Fibroblast of lung (primary cell): ENCODE measurements around the gene ERBB3.

ENCODE experiments used
- EZH2 ChIP-seq: IDR thresholded peaks from 2 replicates; pipeline ENCODE4 v1.5.1; 2012; ENCODE audit warnings: low read length, control low read depth, mild to moderate bottlenecking; ENCODE audit errors: missing control alignments
- TF ChIP-seq, protein P1 (sequence below), 2 donors: IDR thresholded peaks in 1 of 2; conservative IDR thresholded peaks in 1 of 2; 1 replicate in 1 of 2; 2 replicates in 1 of 2; pipeline ENCODE4 v1.5.1; 2011 to 2012; ENCODE audit warnings: low read length in 2 of 2, control low read depth in 1 of 2, inconsistent platforms in 1 of 2, low read depth in 1 of 2, mild to moderate bottlenecking in 1 of 2

DNA sequence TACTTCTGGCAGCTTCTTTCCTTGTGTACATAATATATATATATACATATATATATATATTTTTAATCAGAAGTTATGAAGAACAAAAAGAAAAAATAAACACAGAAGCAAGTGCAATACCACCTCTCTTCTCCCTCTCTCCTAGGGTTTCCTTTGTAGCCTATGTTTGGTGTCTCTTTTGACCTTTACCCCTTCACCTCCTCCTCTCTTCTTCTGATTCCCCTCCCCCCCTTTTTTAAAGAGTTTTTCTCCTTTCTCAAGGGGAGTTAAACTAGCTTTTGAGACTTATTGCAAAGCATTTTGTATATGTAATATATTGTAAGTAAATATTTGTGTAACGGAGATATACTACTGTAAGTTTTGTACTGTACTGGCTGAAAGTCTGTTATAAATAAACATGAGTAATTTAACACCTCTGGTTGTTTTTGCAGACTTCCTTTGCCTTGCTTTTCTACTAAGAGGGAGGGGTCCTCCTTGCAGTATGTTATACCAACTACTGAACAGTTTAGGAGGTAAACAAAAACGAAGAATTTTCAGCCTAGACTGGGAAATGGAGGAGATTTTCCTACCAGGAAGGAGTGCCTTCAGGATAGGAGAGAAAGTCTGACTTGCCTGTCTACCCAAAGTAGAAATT is 41.8 kb upstream of the ERBB3 start:
- TF ChIP-seq, protein P1, sequence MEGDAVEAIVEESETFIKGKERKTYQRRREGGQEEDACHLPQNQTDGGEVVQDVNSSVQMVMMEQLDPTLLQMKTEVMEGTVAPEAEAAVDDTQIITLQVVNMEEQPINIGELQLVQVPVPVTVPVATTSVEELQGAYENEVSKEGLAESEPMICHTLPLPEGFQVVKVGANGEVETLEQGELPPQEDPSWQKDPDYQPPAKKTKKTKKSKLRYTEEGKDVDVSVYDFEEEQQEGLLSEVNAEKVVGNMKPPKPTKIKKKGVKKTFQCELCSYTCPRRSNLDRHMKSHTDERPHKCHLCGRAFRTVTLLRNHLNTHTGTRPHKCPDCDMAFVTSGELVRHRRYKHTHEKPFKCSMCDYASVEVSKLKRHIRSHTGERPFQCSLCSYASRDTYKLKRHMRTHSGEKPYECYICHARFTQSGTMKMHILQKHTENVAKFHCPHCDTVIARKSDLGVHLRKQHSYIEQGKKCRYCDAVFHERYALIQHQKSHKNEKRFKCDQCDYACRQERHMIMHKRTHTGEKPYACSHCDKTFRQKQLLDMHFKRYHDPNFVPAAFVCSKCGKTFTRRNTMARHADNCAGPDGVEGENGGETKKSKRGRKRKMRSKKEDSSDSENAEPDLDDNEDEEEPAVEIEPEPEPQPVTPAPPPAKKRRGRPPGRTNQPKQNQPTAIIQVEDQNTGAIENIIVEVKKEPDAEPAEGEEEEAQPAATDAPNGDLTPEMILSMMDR (conservative IDR thresholded peaks at IDR 0.05 in 1 of 2, IDR thresholded peaks at IDR 0.05 in 1 of 2; ENCODE audit: low read depth in 1 of 2, low read length in 2 of 2): no peak
- no peak for TF ChIP-seq EZH2
